OCI-LY3 (cell line): Measurements from ENCODE around the gene GSG1L.

ENCODE experiments used
- H2AFZ ChIP-seq: fragments of 200-600, 300-600 bp; shearing (Covaris generic); 2 replicates; pipeline ENCODE4 v1.6.0; 2014; ENCODE audit warnings: antibody characterized with exemption, low read depth, low read length
- H3K27ac ChIP-seq: fragments of 200-600, 300-600 bp; sonication (generic); 2 replicates; pipeline ENCODE4 v1.5.1; 2014; ENCODE audit warnings: mild to moderate bottlenecking, low read length, moderate library complexity, mixed read lengths
- H3K27me3 ChIP-seq: fragments of 200-600, 300-600 bp; sonication (generic); 2 replicates; pipeline ENCODE4 v1.6.1; 2014; ENCODE audit warnings: low read depth, low read length, mixed read lengths
- H3K36me3 ChIP-seq: fragments of 200-600, 300-600 bp; sonication (generic); replicated peaks from 2 replicates; pipeline ENCODE3; 2014; ENCODE audit warnings: low read depth, low read length, mixed read lengths
- H3K4me1 ChIP-seq: fragments of 300-600, 200-600 bp; sonication (generic); 2 replicates; pipeline ENCODE4 v1.6.1; 2014; ENCODE audit warnings: low read length, mixed read lengths
- H3K4me2 ChIP-seq: fragments of 200-600, 300-600 bp; sonication (generic); 2 replicates; pipeline ENCODE4 v1.6.1; 2014; ENCODE audit warnings: low read length, mixed read lengths
- H3K4me3 ChIP-seq: fragments of 300-600, 200-600 bp; sonication (generic); 2 replicates; pipeline ENCODE4 v1.5.1; 2014; ENCODE audit warnings: antibody characterized with exemption, mild to moderate bottlenecking, low read length, moderate library complexity
- H3K79me2 ChIP-seq: fragments of 300-600, 200-600 bp; shearing (Covaris generic); 2 replicates; pipeline ENCODE4 v1.6.1; 2014; ENCODE audit warnings: mild to moderate bottlenecking, low read length, mixed read lengths
- H3K9ac ChIP-seq: fragments of 300-600, 200-600 bp; shearing (Covaris generic); 2 replicates; pipeline ENCODE4 v1.6.0; 2014; ENCODE audit warnings: mild to moderate bottlenecking, low read length, moderate library complexity
- H3K9me3 ChIP-seq: fragments of 200-600, 300-600 bp; shearing (Covaris generic); 2 replicates; pipeline ENCODE4 v1.6.1; 2014; ENCODE audit warnings: low read length, mixed read lengths; ENCODE audit not compliant: insufficient read depth
- H4K20me1 ChIP-seq: fragments of 200-600, 300-600 bp; sonication (generic); 2 replicates; pipeline ENCODE4 v1.6.1; 2016; ENCODE audit warnings: low read length, mixed read lengths; ENCODE audit not compliant: insufficient read depth
- EZH2phosphoT487 ChIP-seq: fragments of 200-600 bp; shearing (Covaris generic); IDR thresholded peaks from 2 replicates; pipeline ENCODE4 v1.6.1; 2018; ENCODE audit warnings: antibody characterized with exemption, mixed run types, low read depth
- TF ChIP-seq, protein P1 (sequence below): fragments of 200-600, 300-600 bp; sonication (generic); IDR thresholded peaks from 2 replicates; pipeline ENCODE4 v1.5.1; 2014; ENCODE audit warnings: antibody characterized with exemption, low read length, low read depth

Gene GSG1L

DNA sequence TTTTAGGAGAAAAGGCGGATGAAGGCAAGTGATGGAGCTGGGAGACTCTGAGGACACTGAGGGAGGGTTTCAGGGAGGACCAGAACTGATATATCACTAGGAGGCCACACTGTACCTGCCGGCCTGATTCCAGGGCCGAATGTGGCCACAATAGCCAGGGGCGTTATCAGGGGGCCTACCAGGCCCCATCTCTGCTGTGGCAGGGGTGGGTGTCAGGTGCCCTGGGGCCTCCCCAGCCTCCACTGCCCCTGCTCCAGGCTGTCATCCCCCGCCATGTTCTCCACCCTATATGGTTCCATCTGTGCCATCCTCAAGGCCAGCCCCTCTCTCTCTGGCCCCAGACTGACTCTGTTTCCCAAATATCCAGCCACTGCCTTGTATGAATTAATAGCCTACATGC, 246.5 kb downstream of the GSG1L start:
- no peak overlapping the region for H3K9ac ChIP-seq
- H3K4me1 ChIP-seq = no peaks in the 10 kb centered on the region
- H4K20me1 ChIP-seq = no peaks in the 10 kb centered on the region
- no peak for TF ChIP-seq EZH2phosphoT487
- TF ChIP-seq, protein P1, sequence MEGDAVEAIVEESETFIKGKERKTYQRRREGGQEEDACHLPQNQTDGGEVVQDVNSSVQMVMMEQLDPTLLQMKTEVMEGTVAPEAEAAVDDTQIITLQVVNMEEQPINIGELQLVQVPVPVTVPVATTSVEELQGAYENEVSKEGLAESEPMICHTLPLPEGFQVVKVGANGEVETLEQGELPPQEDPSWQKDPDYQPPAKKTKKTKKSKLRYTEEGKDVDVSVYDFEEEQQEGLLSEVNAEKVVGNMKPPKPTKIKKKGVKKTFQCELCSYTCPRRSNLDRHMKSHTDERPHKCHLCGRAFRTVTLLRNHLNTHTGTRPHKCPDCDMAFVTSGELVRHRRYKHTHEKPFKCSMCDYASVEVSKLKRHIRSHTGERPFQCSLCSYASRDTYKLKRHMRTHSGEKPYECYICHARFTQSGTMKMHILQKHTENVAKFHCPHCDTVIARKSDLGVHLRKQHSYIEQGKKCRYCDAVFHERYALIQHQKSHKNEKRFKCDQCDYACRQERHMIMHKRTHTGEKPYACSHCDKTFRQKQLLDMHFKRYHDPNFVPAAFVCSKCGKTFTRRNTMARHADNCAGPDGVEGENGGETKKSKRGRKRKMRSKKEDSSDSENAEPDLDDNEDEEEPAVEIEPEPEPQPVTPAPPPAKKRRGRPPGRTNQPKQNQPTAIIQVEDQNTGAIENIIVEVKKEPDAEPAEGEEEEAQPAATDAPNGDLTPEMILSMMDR = no peak
- H2AFZ ChIP-seq = no peak overlapping the region
- H3K27ac ChIP-seq = no peak overlapping the region
- H3K27me3 ChIP-seq = peaks cover 28% of the 10 kb centered on the region
- H3K4me3 ChIP-seq = no peak overlapping the region
- no peak overlapping the region for H3K4me2 ChIP-seq
- H3K79me2 ChIP-seq = no peaks in the 10 kb centered on the region
- H3K9me3 ChIP-seq = no peaks in the 10 kb centered on the region
- no peaks in the 10 kb centered on the region for H3K36me3 ChIP-seq

DNA sequence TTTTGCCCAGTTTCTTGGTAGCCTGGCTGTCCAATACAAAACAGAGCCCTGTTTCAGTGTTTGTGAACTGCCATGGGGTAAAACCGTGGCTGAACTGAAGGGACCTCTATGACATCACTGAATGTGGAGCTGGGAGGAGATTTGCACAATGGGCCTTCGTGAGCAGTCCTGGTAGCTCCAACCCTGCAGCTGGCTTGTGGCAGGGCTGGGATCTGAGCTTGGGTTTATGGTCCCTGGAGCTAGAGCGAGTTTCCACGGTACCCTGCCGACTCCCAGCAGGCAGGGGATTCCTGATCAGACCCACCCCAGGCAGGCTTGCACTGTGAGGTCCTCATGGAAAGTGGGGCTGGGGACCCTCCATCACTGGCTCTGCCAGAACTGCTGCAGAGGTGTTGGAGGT, 247.0 kb downstream of the GSG1L start:
- no peak overlapping the region for H3K4me3 ChIP-seq
- no peak overlapping the region for H2AFZ ChIP-seq
- H3K4me2 ChIP-seq = no peak overlapping the region
- no peaks in the 10 kb centered on the region for H3K36me3 ChIP-seq
- no peak overlapping the region for H3K9ac ChIP-seq
- no peak for TF ChIP-seq EZH2phosphoT487
- TF ChIP-seq, protein P1 = no peak
- H3K27ac ChIP-seq = no peak overlapping the region
- no peaks in the 10 kb centered on the region for H3K4me1 ChIP-seq
- H3K79me2 ChIP-seq = no peaks in the 10 kb centered on the region
- peaks cover 28% of the 10 kb centered on the region for H3K27me3 ChIP-seq
- no peaks in the 10 kb centered on the region for H3K9me3 ChIP-seq
- no peaks in the 10 kb centered on the region for H4K20me1 ChIP-seq

DNA sequence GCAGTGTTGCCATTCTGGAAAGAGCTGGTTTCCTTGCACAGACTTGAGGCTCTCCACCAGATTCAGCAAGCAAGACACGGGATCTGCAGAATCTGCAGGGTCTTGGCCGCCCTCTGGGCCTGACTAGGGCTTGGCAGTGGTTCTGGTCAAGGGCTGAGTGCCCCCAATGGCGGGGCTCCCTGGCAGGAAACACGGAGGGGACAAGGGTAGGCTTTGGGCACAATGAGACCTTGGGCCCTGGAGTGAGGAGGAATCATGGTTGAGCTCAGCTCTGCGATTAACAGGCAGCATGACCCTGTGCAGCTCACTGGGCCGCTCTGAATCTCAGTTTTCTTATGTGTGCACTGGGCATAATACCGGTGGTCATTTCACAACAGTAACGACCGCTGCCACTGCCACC, 249.9 kb downstream of the GSG1L start:
- Histone ChIP-seq H2AFZ (no peak overlapping the region), H3K27me3 (peaks cover 23% of the 10 kb centered on the region), H3K36me3 (no peaks in the 10 kb centered on the region), H3K4me3 (no peak overlapping the region), H3K4me2 (no peak overlapping the region), H3K9ac (no peak overlapping the region), H3K27ac (no peak overlapping the region), H3K4me1 (no peaks in the 10 kb centered on the region), H3K79me2 (no peaks in the 10 kb centered on the region), H3K9me3 (no peaks in the 10 kb centered on the region), H4K20me1 (no peaks in the 10 kb centered on the region)
- TF ChIP-seq EZH2phosphoT487 = no peak
- TF ChIP-seq, protein P1 = no peak

DNA sequence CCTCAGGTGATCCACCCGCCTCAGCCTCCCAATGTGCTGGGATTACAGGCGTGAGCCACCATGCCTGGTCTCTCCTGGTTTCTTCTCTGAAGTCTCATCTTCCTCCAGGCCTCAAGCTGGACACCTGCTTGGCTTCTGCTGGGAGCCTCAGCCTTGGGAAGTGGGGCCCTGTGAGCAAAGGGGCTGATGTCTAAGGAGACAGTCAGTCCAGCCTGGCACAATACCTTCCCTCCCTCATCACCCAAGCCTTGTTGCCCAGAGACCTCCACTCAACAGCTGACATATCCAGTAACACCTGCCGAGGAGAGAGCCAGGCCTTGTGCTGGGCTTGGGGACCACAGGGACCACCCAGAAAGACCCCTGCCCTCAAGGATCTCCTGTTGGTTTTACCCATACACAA, 251.6 kb downstream of the GSG1L start:
- H3K4me3 ChIP-seq = no peak overlapping the region
- no peak overlapping the region for H3K9ac ChIP-seq
- H3K27ac ChIP-seq = no peak overlapping the region
- H4K20me1 ChIP-seq = no peaks in the 10 kb centered on the region
- H3K27me3 ChIP-seq = peaks cover 8% of the 10 kb centered on the region; the same call in 1 of the 2 replicates
- H2AFZ ChIP-seq = no peak overlapping the region
- H3K4me1 ChIP-seq = no peaks in the 10 kb centered on the region
- no peaks in the 10 kb centered on the region for H3K79me2 ChIP-seq
- no peaks in the 10 kb centered on the region for H3K9me3 ChIP-seq
- H3K36me3 ChIP-seq = no peaks in the 10 kb centered on the region
- no peak for TF ChIP-seq EZH2phosphoT487
- TF ChIP-seq, protein P1 = no peak
- H3K4me2 ChIP-seq = no peak overlapping the region
